Tibial nerve (tissue), 4 donors: Measurements from ENCODE around the gene SPAG7. TPM values are rescaled to one million over a fixed set of nuclear protein-coding genes. Genes with fewer than 3 reads are reported as not detected.

ENCODE experiments used
- DNase-seq, 2 donors: peaks; one replicate each; pipeline ENCODE4 v3.0.0-alpha.2; 2019; ENCODE audit warnings: low spot score in 2 of 2
- H3K27ac ChIP-seq, 4 donors: fragments of 200-600 bp; sonication (generic) in 3 of 4; one replicate each; pipeline ENCODE4 v1.5.1; 2017 to 2019; ENCODE audit warnings: mild to moderate bottlenecking in 1 of 4
- H3K27me3 ChIP-seq, 2 donors: fragments of 200-600 bp; sonication (generic) in 1 of 2; one replicate each; pipeline versions ENCODE4 v1.5.1 to v1.6.0; 2017 to 2019
- H3K36me3 ChIP-seq, 3 donors: fragments of 200-600 bp; sonication (generic); one replicate each; pipeline ENCODE4 v1.5.1; 2018 to 2019
- H3K4me1 ChIP-seq, 4 donors: fragments of 200-600 bp; sonication (generic) in 3 of 4; one replicate each; pipeline ENCODE4 v1.5.1; 2017 to 2019
- H3K4me3 ChIP-seq, 4 donors: fragments of 200-600 bp; sonication (generic) in 3 of 4; one replicate each; pipeline ENCODE4 v1.5.1; 2017 to 2019; ENCODE audit warnings: mild to moderate bottlenecking in 1 of 4, moderate library complexity in 1 of 4
- H3K9me3 ChIP-seq, 4 donors: fragments of 200-600 bp; sonication (generic) in 3 of 4; one replicate each; pipeline ENCODE4 v1.5.1; 2017 to 2019
- CTCF ChIP-seq, 5 experiments: fragments of 200-600 bp in 3 of 5; fragments of 450-650 bp in 2 of 5; sonication (generic) in 3 of 5; IDR thresholded peaks; one replicate each; pipeline ENCODE4 v1.5.1; 2016 to 2019; ENCODE audit warnings: antibody characterized with exemption in 5 of 5, mild to moderate bottlenecking in 3 of 5, moderate library complexity in 2 of 5
- EP300 ChIP-seq, 2 donors: sonication (generic); formaldehyde crosslinking; IDR thresholded peaks; one replicate each; pipeline ENCODE4 v1.6.1; 2017; ENCODE audit warnings: antibody characterized with exemption in 2 of 2, mild to moderate bottlenecking in 1 of 2
- POLR2A ChIP-seq, 2 donors: fragments of 450-650 bp; IDR thresholded peaks; one replicate each; pipeline ENCODE4 v1.6.1; 2017; ENCODE audit warnings: antibody characterized with exemption in 2 of 2, mild to moderate bottlenecking in 2 of 2, moderate library complexity in 2 of 2
- WGBS, 2 donors: methylation state at CpG; one replicate each; pipeline ENCODE4 v1.1.5; 2018; 5-methylcytosine and 5-hydroxymethylcytosine counted together
- total RNA-seq, 4 donors: library from RNA; depleted of rRNA; stranded (reverse); fragments of >200 nt; gene quantifications; one replicate each; pipeline ENCODE4 v1.1.0, GENCODE V29; 2016

The SPAG7 gene
- total RNA-seq, 4 donors from 2014 or later, result 36.9 to 70.0 (median 42.0) TPM

- H3K9me3 ChIP-seq, result no peaks in the 10 kb centered on the region
- H3K4me1 ChIP-seq, result peaks cover 0 to 28% (median 10%) of the 10 kb centered on the region in 4 donors
- 85 to 86% methylated on average over 10 of the region's 10 CpGs for WGBS, 2 donors
- DNase-seq, result no peak
- peaks cover 5 to 89% (median 23%) of the 10 kb centered on the region in 3 donors for H3K36me3 ChIP-seq
- TF ChIP-seq EP300 (IDR thresholded peaks at IDR 0.05) (no peak), CTCF (IDR thresholded peaks at IDR 0.05) (no peak), POLR2A (IDR thresholded peaks at IDR 0.05) (no peak)
- H3K27ac ChIP-seq, result peak overlapping the region in 1 of 4 donors; percentile 4
- no peaks in the 10 kb centered on the region for H3K27me3 ChIP-seq
- no peak overlapping the region for H3K4me3 ChIP-seq
These were observed 5.9 kb upstream of the SPAG7 start for GRCh38 chr17:4973256-4974114.

- Histone ChIP-seq H3K36me3 (peaks cover 4 to 82% (median 19%) of the 10 kb centered on the region in 3 donors), H3K27me3 (no peaks in the 10 kb centered on the region), H3K27ac (peak overlapping the region in 2 of 4 donors; percentile 36 to 48), H3K4me3 (no peak overlapping the region), H3K9me3 (no peaks in the 10 kb centered on the region), H3K4me1 (peaks cover 0 to 30% (median 14%) of the 10 kb centered on the region in 4 donors)
- 72 to 77% methylated on average over 11 to 12 of the region's 12 CpGs for WGBS, 2 donors
- no peak for TF ChIP-seq POLR2A (IDR thresholded peaks at IDR 0.05)
- TF ChIP-seq EP300 (IDR thresholded peaks at IDR 0.05), result no peak
- TF ChIP-seq CTCF (IDR thresholded peaks at IDR 0.05), result no peak
- DNase-seq, result no peak
These were observed 5.1 kb upstream of the SPAG7 start for GRCh38 chr17:4972752-4973151.

GRCh38 chr17:4972322-4972721, 4.7 kb upstream of the SPAG7 start:
- Histone ChIP-seq H3K27me3 (no peaks in the 10 kb centered on the region), H3K4me3 (no peak overlapping the region), H3K36me3 (peaks cover 4 to 78% (median 19%) of the 10 kb centered on the region in 3 donors), H3K4me1 (peaks cover 0 to 30% (median 14%) of the 10 kb centered on the region in 4 donors), H3K9me3 (no peaks in the 10 kb centered on the region), H3K27ac (peak overlapping the region in 2 of 4 donors; percentile 36 to 48)
- no peak for DNase-seq
- 89 to 92% methylated on average over 12 of the region's 12 CpGs for WGBS, 2 donors
- no peak for TF ChIP-seq EP300 (IDR thresholded peaks at IDR 0.05)
- no peak for TF ChIP-seq POLR2A (IDR thresholded peaks at IDR 0.05)
- no peak for TF ChIP-seq CTCF (IDR thresholded peaks at IDR 0.05)

GRCh38 chr17:4971826-4972225, 4.2 kb upstream of the SPAG7 start:
- peaks cover 0 to 30% (median 14%) of the 10 kb centered on the region in 4 donors for H3K4me1 ChIP-seq
- no peaks in the 10 kb centered on the region for H3K27me3 ChIP-seq
- no peaks in the 10 kb centered on the region for H3K9me3 ChIP-seq
- DNase-seq, result no peak
- TF ChIP-seq EP300 (IDR thresholded peaks at IDR 0.05) (no peak), POLR2A (IDR thresholded peaks at IDR 0.05) (no peak), CTCF (IDR thresholded peaks at IDR 0.05) (no peak)
- H3K27ac ChIP-seq, result peak overlapping the region in 1 of 4 donors; percentile 48
- WGBS, 2 donors, result 85 to 86% methylated on average over 6 of the region's 6 CpGs
- no peak overlapping the region for H3K4me3 ChIP-seq
- peaks cover 4 to 73% (median 19%) of the 10 kb centered on the region in 3 donors for H3K36me3 ChIP-seq

GRCh38 chr17:4970273-4970672, 2.7 kb upstream of the SPAG7 start:
- H3K36me3 ChIP-seq, result peaks cover 4 to 57% (median 19%) of the 10 kb centered on the region in 3 donors
- H3K4me3 ChIP-seq, result no peak overlapping the region
- H3K9me3 ChIP-seq, result no peaks in the 10 kb centered on the region
- TF ChIP-seq EP300 (IDR thresholded peaks at IDR 0.05), result no peak
- TF ChIP-seq CTCF (IDR thresholded peaks at IDR 0.05), result no peak
- no peak for TF ChIP-seq POLR2A (IDR thresholded peaks at IDR 0.05)
- peaks cover 0 to 42% (median 22%) of the 10 kb centered on the region in 4 donors for H3K4me1 ChIP-seq
- DNase-seq, result no peak
- H3K27me3 ChIP-seq, result no peaks in the 10 kb centered on the region
- peak overlapping the region in 3 of 4 donors; percentile 74 to 95 (median 94) for H3K27ac ChIP-seq
- WGBS, 2 donors, result 84 to 95% methylated on average over 8 of the region's 8 CpGs
